A549 (cell line): Measurements from ENCODE around the gene PDE4D. TPM values are rescaled to one million over a fixed set of nuclear protein-coding genes. Genes with fewer than 3 reads are reported as not detected.

Experiments used
- ATAC-seq, 2 experiments: fragments of 200-7000 bp in 1 of 2; fragments of >200 bp in 1 of 2; cut with Nextera tagmentation in 1 of 2; cut with Tn5 transposase in 1 of 2; 3 replicates each; pipeline versions ENCODE4 v1.8.0 to v1.9.1; 2018 to 2020; ENCODE audit warnings: mild to moderate bottlenecking in 1 of 2, moderate library complexity in 1 of 2
- CTCF ChIA-PET: fragments of 300-600 bp; sonication (Branson Sonifier 250); formaldehyde crosslinking; extraction: SDS; loops from one replicate; lab custom pipeline; 2021; ENCODE audit warnings: antibody characterized with exemption, inconsistent platforms; lab: Yijun Ruan, JAX
- POLR2A ChIA-PET: fragments of 350-600 bp; formaldehyde crosslinking; extraction: SDS; loops from one replicate; lab custom pipeline; 2021; ENCODE audit warnings: antibody characterized with exemption, inconsistent platforms; lab: Yijun Ruan, JAX
- DNase-seq, 2 experiments: peaks; one replicate each; pipeline versions ENCODE4 v3.0.0 to v3.0.0-alpha.2; 2011 to 2016; ENCODE audit warnings: low read depth in 1 of 2, low spot score in 1 of 2
- FAIRE-seq: peaks from 2 replicates; lab custom pipeline; 2011; peaks lifted over from hg19 to GRCh38; lab: Jason Lieb, UNC
- H3K27ac ChIP-seq, 2 experiments: fragments of >200 bp; sonication (Bioruptor Twin); formaldehyde crosslinking; 3 replicates each; pipeline ENCODE4 v1.5.1; 2016 to 2017
- H3K4me1 ChIP-seq: fragments of >200 bp; sonication (Bioruptor Twin); formaldehyde crosslinking; 3 replicates; pipeline ENCODE4 v1.6.1; 2016
- H3K4me2 ChIP-seq: fragments of >200 bp; sonication (Bioruptor Twin); formaldehyde crosslinking; 3 replicates; pipeline ENCODE4 v1.6.1; 2016
- H3K4me3 ChIP-seq: fragments of >200 bp; sonication (Bioruptor Twin); formaldehyde crosslinking; 3 replicates; pipeline ENCODE4 v1.5.1; 2016
- H3K9me3 ChIP-seq: fragments of >200 bp; sonication (Bioruptor Twin); formaldehyde crosslinking; 3 replicates; pipeline ENCODE4 v1.6.1; 2016
- E2F6 ChIP-seq: IDR thresholded peaks from 2 replicates; pipeline ENCODE4 v1.6.1; 2012; ENCODE audit warnings: low read depth, borderline replicate concordance
- EHF ChIP-seq: fragments of 250-450 bp; sonication (Bioruptor Pico); IDR thresholded peaks from 2 replicates; pipeline ENCODE4 v1.5.0; 2020; ENCODE audit warnings: mild to moderate bottlenecking
- FOSL2 ChIP-seq, 2 experiments: fragments of 450-650 bp in 1 of 2; fragments of >200 bp in 1 of 2; sonication (Bioruptor Twin) in 1 of 2; formaldehyde crosslinking; IDR thresholded peaks; 2 replicates each; pipeline versions ENCODE4 v1.5.0 to v1.6.1; 2016 to 2020; ENCODE audit warnings: mild to moderate bottlenecking in 1 of 2, moderate library complexity in 1 of 2
- GATA3 ChIP-seq: IDR thresholded peaks from 2 replicates; pipeline ENCODE4 v1.6.1; 2012; ENCODE audit warnings: borderline replicate concordance
- HMGXB4 ChIP-seq: fragments of 250-450 bp; sonication (Bioruptor Pico); IDR thresholded peaks from 2 replicates; pipeline ENCODE4 v1.5.0; 2021; ENCODE audit warnings: mild to moderate bottlenecking, moderate library complexity, borderline replicate concordance
- HOXA7 ChIP-seq: fragments of 250-450 bp; sonication (Bioruptor Pico); IDR thresholded peaks from 2 replicates; pipeline ENCODE4 v1.5.0; 2020; ENCODE audit warnings: mild to moderate bottlenecking, moderate library complexity
- KDM1A ChIP-seq: fragments of 200-600 bp; sonication (generic); IDR thresholded peaks from 2 replicates; pipeline ENCODE4 v1.6.1; 2016; ENCODE audit warnings: low read depth, mild to moderate bottlenecking
- KDM5A ChIP-seq: fragments of 200-600 bp; sonication (generic); IDR thresholded peaks from 2 replicates; pipeline ENCODE4 v1.6.1; 2016; ENCODE audit warnings: antibody characterized with exemption, mild to moderate bottlenecking
- MAFK ChIP-seq: fragments of 450-650 bp; IDR thresholded peaks from 2 replicates; pipeline ENCODE4 v1.6.1; 2014; ENCODE audit not compliant: partially characterized antibody
- PBX3 ChIP-seq: IDR thresholded peaks from 2 replicates; pipeline ENCODE4 v1.6.1; 2012
- POLR2A ChIP-seq: IDR thresholded peaks from 2 replicates; pipeline ENCODE4 v1.6.1; 2012; ENCODE audit warnings: mild to moderate bottlenecking, low read length
- POLR2AphosphoS2 ChIP-seq: conservative IDR thresholded peaks from 2 replicates; pipeline ENCODE4 v1.6.1; 2012; ENCODE audit warnings: low read length, improper control_type of control experiment, inconsistent platforms
- RARB ChIP-seq: fragments of 250-450 bp; sonication (Bioruptor Pico); IDR thresholded peaks from 2 replicates; pipeline ENCODE4 v1.8.0; 2021; ENCODE audit warnings: mild to moderate bottlenecking, moderate library complexity
- RNF2 ChIP-seq: fragments of 200-600 bp; sonication (generic); IDR thresholded peaks from 2 replicates; pipeline ENCODE4 v1.6.1; 2016; ENCODE audit warnings: low read depth, mild to moderate bottlenecking, antibody characterized with exemption, moderate library complexity, borderline replicate concordance
- SMC3 ChIP-seq: fragments of >200 bp; sonication (Bioruptor Twin); formaldehyde crosslinking; IDR thresholded peaks from 3 replicates; pipeline ENCODE4 v1.6.1; 2018; ENCODE audit warnings: inconsistent platforms
- TP53 ChIP-seq: fragments of 250-450 bp; sonication (Bioruptor Pico); IDR thresholded peaks from 2 replicates; pipeline ENCODE4 v1.5.0; 2021; ENCODE audit warnings: mild to moderate bottlenecking, moderate library complexity
- USF2 ChIP-seq: fragments of 450-650 bp; IDR thresholded peaks from 2 replicates; pipeline ENCODE4 v1.6.1; 2014; ENCODE audit warnings: antibody characterized with exemption
- ZC3H11A ChIP-seq: fragments of 450-650 bp; IDR thresholded peaks from 2 replicates; pipeline ENCODE4 v1.6.1; 2014; ENCODE audit warnings: antibody characterized with exemption, mild to moderate bottlenecking
- polyA plus RNA-seq, 4 experiments: library from polyadenylated mRNA; depleted of rRNA in 3 of 4; stranded (reverse); fragments of >200 nt; fragmentation: RNase III in 1 of 4; extraction: RNeasy Plus Mini Kit Qiagen cat#74134 plus additional on column Dnase treatment in 1 of 4; gene quantifications; 2 replicates in 3 of 4; 3 replicates in 1 of 4; pipeline ENCODE4 v1.2.3, GENCODE V29; 2011 to 2017
- TF ChIP-seq, protein P1 (sequence below): fragments of 250-450 bp; sonication (Bioruptor Pico); IDR thresholded peaks from 2 replicates; pipeline ENCODE4 v1.5.0; 2020; ENCODE audit warnings: low read depth, mild to moderate bottlenecking, moderate library complexity
- TF ChIP-seq, protein P2 (sequence below): fragments of >200 bp; sonication (Bioruptor Twin); formaldehyde crosslinking; IDR thresholded peaks from 3 replicates; pipeline ENCODE4 v1.6.1; 2016
- TF ChIP-seq, protein P3 (sequence below): fragments of 150-350 bp; IDR thresholded peaks from 2 replicates; pipeline ENCODE4 v1.6.1; 2014; ENCODE audit warnings: low read depth, mild to moderate bottlenecking, low read length

The PDE4D gene
- polyA plus RNA-seq, 2 of the 4 experiments (the other 2 are of a cell fraction), result 74.0 to 213 TPM

- TF ChIP-seq SMC3, result no peak
- no peak for TF ChIP-seq FOSL2 (IDR thresholded peaks at IDR 0.05)
- TF ChIP-seq FOSL2 (CRISPR knock-in tag; IDR thresholded peaks at IDR 0.05), result no peak; the same call in 1 of the 2 replicates
- TF ChIP-seq, protein P1, sequence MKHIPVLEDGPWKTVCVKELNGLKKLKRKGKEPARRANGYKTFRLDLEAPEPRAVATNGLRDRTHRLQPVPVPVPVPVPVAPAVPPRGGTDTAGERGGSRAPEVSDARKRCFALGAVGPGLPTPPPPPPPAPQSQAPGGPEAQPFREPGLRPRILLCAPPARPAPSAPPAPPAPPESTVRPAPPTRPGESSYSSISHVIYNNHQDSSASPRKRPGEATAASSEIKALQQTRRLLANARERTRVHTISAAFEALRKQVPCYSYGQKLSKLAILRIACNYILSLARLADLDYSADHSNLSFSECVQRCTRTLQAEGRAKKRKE (CRISPR knock-in tag), result no peak
- TF ChIP-seq, protein P2, sequence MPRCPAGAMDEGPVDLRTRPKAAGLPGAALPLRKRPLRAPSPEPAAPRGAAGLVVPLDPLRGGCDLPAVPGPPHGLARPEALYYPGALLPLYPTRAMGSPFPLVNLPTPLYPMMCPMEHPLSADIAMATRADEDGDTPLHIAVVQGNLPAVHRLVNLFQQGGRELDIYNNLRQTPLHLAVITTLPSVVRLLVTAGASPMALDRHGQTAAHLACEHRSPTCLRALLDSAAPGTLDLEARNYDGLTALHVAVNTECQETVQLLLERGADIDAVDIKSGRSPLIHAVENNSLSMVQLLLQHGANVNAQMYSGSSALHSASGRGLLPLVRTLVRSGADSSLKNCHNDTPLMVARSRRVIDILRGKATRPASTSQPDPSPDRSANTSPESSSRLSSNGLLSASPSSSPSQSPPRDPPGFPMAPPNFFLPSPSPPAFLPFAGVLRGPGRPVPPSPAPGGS, result no peak
- TF ChIP-seq KDM1A, result no peak
- no peak for TF ChIP-seq PBX3
- no peak for TF ChIP-seq HMGXB4 (CRISPR knock-in tag)
- TF ChIP-seq RARB (CRISPR knock-in tag), result no peak
- TF ChIP-seq, protein P3, sequence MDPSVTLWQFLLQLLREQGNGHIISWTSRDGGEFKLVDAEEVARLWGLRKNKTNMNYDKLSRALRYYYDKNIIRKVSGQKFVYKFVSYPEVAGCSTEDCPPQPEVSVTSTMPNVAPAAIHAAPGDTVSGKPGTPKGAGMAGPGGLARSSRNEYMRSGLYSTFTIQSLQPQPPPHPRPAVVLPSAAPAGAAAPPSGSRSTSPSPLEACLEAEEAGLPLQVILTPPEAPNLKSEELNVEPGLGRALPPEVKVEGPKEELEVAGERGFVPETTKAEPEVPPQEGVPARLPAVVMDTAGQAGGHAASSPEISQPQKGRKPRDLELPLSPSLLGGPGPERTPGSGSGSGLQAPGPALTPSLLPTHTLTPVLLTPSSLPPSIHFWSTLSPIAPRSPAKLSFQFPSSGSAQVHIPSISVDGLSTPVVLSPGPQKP, result no peak
- TF ChIP-seq MAFK, result peak; percentile 68
- no peak for TF ChIP-seq EHF (CRISPR knock-in tag)
These were observed 310.2 kb downstream of the PDE4D start (continued) for GRCh38 chr5:59583151-59583809.

- no peak for DNase-seq
- no peak for FAIRE-seq
- H3K4me1 ChIP-seq, result peaks cover 55% of the 10 kb centered on the region
- POLR2A ChIA-PET, result interaction anchor here (0.8 kb wide), 1 partner anchor 40 kb away, joined by 5 read pairs; no protein-coding TSS in a partner anchor
- CTCF ChIA-PET, result interaction anchor here (1.1 to 2.1 kb wide), 3 partner anchors 10 to 52 kb away, joined by 3 to 6 read pairs (median 3); no protein-coding TSS in a partner anchor
- H3K9me3 ChIP-seq, result no peaks in the 10 kb centered on the region
- peak overlapping the region; percentile 89 to 91 for H3K27ac ChIP-seq
- H3K4me3 ChIP-seq, result peak overlapping the region; percentile 63
- peak overlapping the region; percentile 86 for H3K4me2 ChIP-seq
- TF ChIP-seq HOXA7 (CRISPR knock-in tag) (no peak), E2F6 (no peak), HMGXB4 (CRISPR knock-in tag) (no peak), ZC3H11A (no peak), RNF2 (no peak), TP53 (CRISPR knock-in tag) (no peak), KDM5A (no peak), GATA3 (no peak), POLR2A (no peak), POLR2AphosphoS2 (no peak), USF2 (no peak)
- TF ChIP-seq, all 56 proteins: peak for 0
- no peak for ATAC-seq
These were observed 310.8 kb downstream of the PDE4D start for GRCh38 chr5:59582746-59583145.
